BJ (cell line): ENCODE measurements around the gene CRKL. TPM values are rescaled to one million over a fixed set of nuclear protein-coding genes. Genes with fewer than 3 reads are reported as not detected.
"Not testable (repeated sequence)": the region's sequence is repeated elsewhere in the genome, so short reads cannot be mapped to it uniquely, and the experiment has no call there.

ENCODE experiments used
- CTCF ChIA-PET: fragments of 350-600 bp; formaldehyde crosslinking; extraction: SDS; loops from one replicate; lab custom pipeline; 2021; ENCODE audit warnings: antibody characterized with exemption, inconsistent platforms; lab: Yijun Ruan, JAX
- POLR2A ChIA-PET: fragments of 300-600 bp; sonication (Branson Sonifier 250); formaldehyde crosslinking; extraction: SDS; loops from one replicate; lab custom pipeline; 2021; ENCODE audit warnings: antibody characterized with exemption; lab: Charles Lee
- DNase-seq: peaks from one replicate; pipeline ENCODE4 v3.0.0-alpha.2; 2011; ENCODE audit warnings: low read depth
- H3K27me3 ChIP-seq: 2 replicates; pipeline ENCODE4 v1.6.0; 2011; ENCODE audit warnings: low read length; ENCODE audit not compliant: control insufficient read depth, insufficient read depth
- H3K36me3 ChIP-seq: 2 replicates; pipeline ENCODE4 v1.5.1; 2011; ENCODE audit warnings: low read length; ENCODE audit not compliant: control insufficient read depth, insufficient read depth
- H3K4me3 ChIP-seq: 2 replicates; pipeline ENCODE4 v1.5.1; 2011; ENCODE audit warnings: low read depth, mild to moderate bottlenecking, control low read depth, low read length
- CTCF ChIP-seq: IDR thresholded peaks from 2 replicates; pipeline ENCODE4 v1.5.1; 2011; ENCODE audit warnings: low read depth, mild to moderate bottlenecking, control low read depth, inconsistent platforms, low read length, moderate library complexity; ENCODE audit not compliant: insufficient read depth
- polyA plus RNA-seq: library from polyadenylated mRNA; depleted of rRNA; stranded (reverse); fragments of >200 nt; gene quantifications from 2 replicates; pipeline ENCODE4 v1.2.3, GENCODE V29; 2011

CRKL gene
- polyA plus RNA-seq, 1 experiment: 14.7 TPM

GRCh38 chr22:20937031-20937793 is 20.0 kb downstream of the CRKL start:
- DNase-seq: no peak
- no peak for TF ChIP-seq CTCF
- no peaks in the 10 kb centered on the region for H3K27me3 ChIP-seq
- ChIA-PET POLR2A (interaction anchor here (0.5 to 0.6 kb wide), 2 partner anchors 10 to 14 kb away, joined by 5 to 8 read pairs; no protein-coding TSS in a partner anchor), CTCF (interaction anchor here (0.8 to 2.1 kb wide), 3 partner anchors 17 to 20 kb away, joined by 3 to 6 read pairs (median 3); partner anchors contain the start of gene CRKL)
- no peak overlapping the region for H3K4me3 ChIP-seq
- H3K36me3 ChIP-seq: peaks cover 8% of the 10 kb centered on the region

GRCh38 chr22:20937794-20938671 is 20.8 kb downstream of the CRKL start:
- H3K27me3 ChIP-seq: no peaks in the 10 kb centered on the region
- DNase-seq: no peak
- ChIA-PET CTCF (interaction anchor here (0.8 to 2.1 kb wide), 3 partner anchors 17 to 21 kb away, joined by 3 to 6 read pairs (median 3); partner anchors contain the start of gene CRKL), POLR2A (interaction anchor here (0.5 kb wide), 1 partner anchor 9 kb away, joined by 5 read pairs; no protein-coding TSS in a partner anchor)
- peaks cover 8% of the 10 kb centered on the region for H3K36me3 ChIP-seq
- H3K4me3 ChIP-seq: no peak overlapping the region
- no peak for TF ChIP-seq CTCF

GRCh38 chr22:20939457-20940185 is 22.4 kb downstream of the CRKL start:
- H3K4me3 ChIP-seq, POLR2A ChIA-PET, H3K27me3 ChIP-seq, DNase-seq, H3K36me3 ChIP-seq: not testable (repeated sequence)
- CTCF ChIA-PET: interaction anchor here (1.1 kb wide), 1 partner anchor 18 kb away, joined by 4 read pairs; no protein-coding TSS in a partner anchor

- no peak overlapping the region for H3K4me3 ChIP-seq
- no peak for TF ChIP-seq CTCF
- DNase-seq: peak; percentile 77
- peaks cover 8% of the 10 kb centered on the region for H3K36me3 ChIP-seq
- ChIA-PET CTCF (no interaction called here), POLR2A (no interaction called here)
- no peaks in the 10 kb centered on the region for H3K27me3 ChIP-seq
Observed at GRCh38 chr22:20940186-20940651, 23.0 kb downstream of the CRKL start.

GRCh38 chr22:20940904-20941385 is 23.7 kb downstream of the CRKL start:
- peaks cover 8% of the 10 kb centered on the region for H3K36me3 ChIP-seq
- ChIA-PET CTCF (no interaction called here), POLR2A (no interaction called here)
- H3K27me3 ChIP-seq: no peaks in the 10 kb centered on the region
- H3K4me3 ChIP-seq: no peak overlapping the region
- DNase-seq: no peak
- no peak for TF ChIP-seq CTCF

GRCh38 chr22:20942203-20942902 is 25.1 kb downstream of the CRKL start:
- CTCF ChIA-PET, H3K4me3 ChIP-seq, H3K27me3 ChIP-seq, H3K36me3 ChIP-seq, DNase-seq: not testable (repeated sequence)
- POLR2A ChIA-PET: interaction anchor here (0.8 kb wide), 1 partner anchor 15 kb away, joined by 3 read pairs; no protein-coding TSS in a partner anchor
